DND-41 (cell line): ENCODE results near the gene RHOT1.
"Not testable (repeated sequence)": the region's sequence is repeated elsewhere in the genome, so short reads cannot be mapped to it uniquely, and the experiment has no call there.

Experiments
- ATAC-seq: fragments of 200-7000 bp; cut with Tn5 transposase; 3 replicates; pipeline ENCODE4 v1.9.1; 2021; ENCODE audit warnings: low read depth; ENCODE audit not compliant: insufficient read depth
- DNase-seq: peaks from one replicate; pipeline ENCODE4 v3.0.0-alpha.2; 2020
- H2AFZ ChIP-seq: 2 replicates; pipeline ENCODE4 v1.6.0; 2012; ENCODE audit warnings: low read depth, low read length
- H3K27ac ChIP-seq: 2 replicates; pipeline ENCODE4 v1.5.1; 2012; ENCODE audit warnings: low read length, inconsistent platforms
- H3K27me3 ChIP-seq: fragments of 200-600 bp; sonication (generic); 2 replicates; pipeline ENCODE4 v1.6.0; 2012; ENCODE audit warnings: low read length, mild to moderate bottlenecking, inconsistent platforms; ENCODE audit not compliant: insufficient read depth, poor library complexity
- H3K36me3 ChIP-seq: 2 replicates; pipeline ENCODE4 v1.5.1; 2012; ENCODE audit warnings: low read length, inconsistent platforms; ENCODE audit not compliant: insufficient read depth
- H3K4me1 ChIP-seq: 2 replicates; pipeline ENCODE4 v1.5.1; 2012; ENCODE audit warnings: mild to moderate bottlenecking, low read length; ENCODE audit not compliant: insufficient read depth
- H3K4me2 ChIP-seq: 2 replicates; pipeline ENCODE4 v1.6.0; 2012; ENCODE audit warnings: mild to moderate bottlenecking, moderate library complexity, low read length, inconsistent platforms; ENCODE audit not compliant: insufficient read depth
- H3K4me3 ChIP-seq, 2 experiments: fragments of 200-600 bp in 1 of 2; shearing (Covaris generic) in 1 of 2; 2 replicates each; pipeline ENCODE4 v1.5.1; 2012 to 2016; ENCODE audit warnings: inconsistent platforms in 2 of 2, low read length in 2 of 2, mild to moderate bottlenecking in 2 of 2, low read depth in 1 of 2, moderate library complexity in 1 of 2
- H3K79me2 ChIP-seq: 2 replicates; pipeline ENCODE4 v1.6.0; 2012; ENCODE audit warnings: low read length, inconsistent platforms; ENCODE audit not compliant: insufficient read depth
- H3K9ac ChIP-seq: 2 replicates; pipeline ENCODE4 v1.6.0; 2012; ENCODE audit warnings: low read depth, mild to moderate bottlenecking, inconsistent platforms, low read length, moderate library complexity
- H3K9me3 ChIP-seq: 2 replicates; pipeline ENCODE4 v1.5.1; 2012; ENCODE audit warnings: low read length, moderate library complexity, mild to moderate bottlenecking, inconsistent platforms; ENCODE audit not compliant: insufficient read depth, severe bottlenecking
- H4K20me1 ChIP-seq: 2 replicates; pipeline ENCODE4 v1.6.0; 2012; ENCODE audit warnings: low read length; ENCODE audit not compliant: insufficient read depth
- CTCF ChIP-seq: IDR thresholded peaks from 2 replicates; pipeline ENCODE4 v1.5.1; 2012; ENCODE audit warnings: borderline replicate concordance, low read length, moderate library complexity, mild to moderate bottlenecking; ENCODE audit not compliant: poor library complexity, severe bottlenecking; ENCODE audit errors: extremely low read depth
- EZH2 ChIP-seq: IDR thresholded peaks from 3 replicates; pipeline ENCODE4 v1.6.1; 2012; ENCODE audit warnings: borderline replicate concordance, low read depth, mild to moderate bottlenecking, moderate library complexity, low read length, inconsistent platforms; ENCODE audit not compliant: severe bottlenecking

RHOT1 gene

DNA sequence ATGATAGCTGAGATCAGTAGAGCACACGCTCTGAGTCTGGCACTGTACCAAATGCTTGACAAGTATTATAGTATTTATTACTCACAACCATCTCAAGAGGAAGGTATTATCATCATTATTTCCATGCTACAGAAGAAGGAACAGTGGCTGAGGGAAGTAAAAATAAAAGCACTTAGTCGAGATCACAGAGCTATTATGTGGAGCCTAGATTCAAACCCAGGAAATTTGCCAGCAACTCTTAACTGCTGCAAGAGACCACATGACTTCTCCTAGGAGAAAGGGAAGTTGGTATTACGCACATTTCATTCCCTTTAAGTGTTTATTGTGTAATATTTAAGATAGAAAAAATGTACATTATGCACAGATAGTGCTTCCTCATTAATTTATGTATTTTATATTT lies 1.0 kb upstream of the RHOT1 start:
- Histone ChIP-seq H3K79me2 (peaks cover 39% of the 10 kb centered on the region), H3K4me1 (peaks cover 30% of the 10 kb centered on the region), H4K20me1 (0 out of 2 replicates have a peak, but pooled peaks cover 3% of the 10 kb centered on the region), H3K27ac (peak overlapping the region; percentile 77), H3K36me3 (peaks cover 3% of the 10 kb centered on the region; the same call in 1 of the 2 replicates), H3K4me3 (peak overlapping the region; percentile 56 to 64; a peak in 3 of 4 replicates), H3K9me3 (no peaks in the 10 kb centered on the region), H3K9ac (peak overlapping the region; percentile 85), H3K27me3 (no peaks in the 10 kb centered on the region), H2AFZ (peak overlapping the region; percentile 89), H3K4me2 (peak overlapping the region; percentile 97)
- ATAC-seq (no peak), DNase-seq (no peak)
- TF ChIP-seq EZH2 (no peak), CTCF (no peak)

- ATAC-seq = no peak
- Histone ChIP-seq H3K79me2 (peaks cover 39% of the 10 kb centered on the region), H2AFZ (peak overlapping the region; percentile 89), H3K4me2 (peak overlapping the region; percentile 97), H3K4me1 (peaks cover 30% of the 10 kb centered on the region), H4K20me1 (0 out of 2 replicates have a peak, but pooled peaks cover 3% of the 10 kb centered on the region), H3K4me3 (peak overlapping the region; percentile 56 to 64), H3K36me3 (peaks cover 3% of the 10 kb centered on the region; the same call in 1 of the 2 replicates), H3K27ac (peak overlapping the region; percentile 77), H3K27me3 (no peaks in the 10 kb centered on the region), H3K9ac (peak overlapping the region; percentile 85), H3K9me3 (no peaks in the 10 kb centered on the region)
- no peak for TF ChIP-seq EZH2
- no peak for TF ChIP-seq CTCF
- no peak for DNase-seq
These were observed 644 bp upstream of the RHOT1 start for GRCh38 chr17:32141679-32142037.

- DNase-seq = peak; percentile 39
- Histone ChIP-seq H3K27me3 (no peaks in the 10 kb centered on the region), H3K4me1 (peaks cover 30% of the 10 kb centered on the region), H4K20me1 (0 out of 2 replicates have a peak, but pooled peaks cover 3% of the 10 kb centered on the region), H3K9me3 (no peaks in the 10 kb centered on the region), H3K4me3 (peak overlapping the region; percentile 99), H3K27ac (peak overlapping the region; percentile 80), H3K36me3 (peaks cover 3% of the 10 kb centered on the region; the same call in 1 of the 2 replicates), H2AFZ (peak overlapping the region; percentile 93), H3K9ac (peak overlapping the region; percentile 85), H3K79me2 (peaks cover 50% of the 10 kb centered on the region), H3K4me2 (peak overlapping the region; percentile 89)
- ATAC-seq = peak; percentile 11
- TF ChIP-seq CTCF (no peak), EZH2 (no peak)
These were observed 690 bp downstream of the RHOT1 start for GRCh38 chr17:32142857-32143526.

GRCh38 chr17:32143527-32143870 lies 1.2 kb downstream of the RHOT1 start:
- DNase-seq (no peak), ATAC-seq (no peak)
- H3K9ac ChIP-seq = peak overlapping the region; percentile 85
- peaks cover 3% of the 10 kb centered on the region; the same call in 1 of the 2 replicates for H3K36me3 ChIP-seq
- peak overlapping the region; percentile 80; the same call in 1 of the 2 replicates for H3K27ac ChIP-seq
- H3K4me1 ChIP-seq = peaks cover 30% of the 10 kb centered on the region
- no peaks in the 10 kb centered on the region for H3K27me3 ChIP-seq
- H3K9me3 ChIP-seq = no peaks in the 10 kb centered on the region
- H4K20me1 ChIP-seq = peaks cover 3% of the 10 kb centered on the region; the same call in 1 of the 2 replicates
- peak overlapping the region; percentile 89 for H3K4me2 ChIP-seq
- peak overlapping the region; percentile 99; a peak in 3 of 4 replicates for H3K4me3 ChIP-seq
- peak overlapping the region; percentile 93; the same call in 1 of the 2 replicates for H2AFZ ChIP-seq
- peaks cover 55% of the 10 kb centered on the region for H3K79me2 ChIP-seq
- TF ChIP-seq EZH2 (no peak), CTCF (no peak)

- H3K4me3 ChIP-seq = 0 out of 4 replicates have a peak overlapping the region, but pooled peaks of 1 of the 2 experiments have one; percentile 6
- not testable (repeated sequence) for H3K36me3 ChIP-seq, H3K9ac ChIP-seq, ATAC-seq, H4K20me1 ChIP-seq, H3K9me3 ChIP-seq, H3K27ac ChIP-seq, DNase-seq, H3K27me3 ChIP-seq, H2AFZ ChIP-seq
- peaks cover 30% of the 10 kb centered on the region for H3K4me1 ChIP-seq
- 0 out of 2 replicates have a peak overlapping the region, but pooled peaks have one; percentile 3 for H3K4me2 ChIP-seq
- peaks cover 59% of the 10 kb centered on the region for H3K79me2 ChIP-seq
These were observed 2.1 kb downstream of the RHOT1 start for GRCh38 chr17:32144442-32144841.
